H9 (cell line): ENCODE measurements around the gene HMG20B. TPM values are rescaled to one million over a fixed set of nuclear protein-coding genes. Genes with fewer than 3 reads are reported as not detected.
"Not testable (repeated sequence)": the region's sequence is repeated elsewhere in the genome, so short reads cannot be mapped to it uniquely, and the experiment has no call there.

Experiments
- DNase-seq: peaks from one replicate; pipeline ENCODE4 v3.0.0-alpha.2; 2017
- H2AFZ ChIP-seq: one replicate; pipeline ENCODE4 v1.6.1; 2013; ENCODE audit warnings: mild to moderate bottlenecking, low read length, control low read depth, moderate library complexity
- H2AK5ac ChIP-seq: 2 replicates; pipeline ENCODE4 v1.6.1; 2013; ENCODE audit warnings: low read length, control low read depth, mixed read lengths; ENCODE audit not compliant: insufficient read length
- H2BK120ac ChIP-seq: one replicate; pipeline ENCODE4 v1.6.1; 2013; ENCODE audit warnings: low read depth, mild to moderate bottlenecking, low read length, control low read depth, inconsistent platforms; ENCODE audit not compliant: poor library complexity, severe bottlenecking
- H2BK12ac ChIP-seq: 2 replicates; pipeline ENCODE4 v1.6.1; 2013; ENCODE audit warnings: low read length, control low read depth, mixed read lengths, low read depth; ENCODE audit not compliant: insufficient read length
- H2BK15ac ChIP-seq: 2 replicates; pipeline ENCODE4 v1.6.1; 2013; ENCODE audit warnings: low read depth, low read length, control low read depth
- H2BK20ac ChIP-seq: one replicate; pipeline ENCODE4 v1.6.1; 2013; ENCODE audit warnings: low read depth, mild to moderate bottlenecking, low read length, control low read depth, inconsistent platforms; ENCODE audit not compliant: poor library complexity, severe bottlenecking
- H2BK5ac ChIP-seq: 2 replicates; pipeline ENCODE4 v1.6.1; 2013; ENCODE audit warnings: low read length, control low read depth, mixed read lengths; ENCODE audit not compliant: insufficient read length
- H3K14ac ChIP-seq: 2 replicates; pipeline ENCODE4 v1.6.1; 2013; ENCODE audit warnings: low read length, control low read depth; ENCODE audit not compliant: insufficient read depth
- H3K18ac ChIP-seq: 2 replicates; pipeline ENCODE4 v1.6.1; 2013; ENCODE audit warnings: low read depth, mild to moderate bottlenecking, mixed read lengths, low read length, control low read depth; ENCODE audit not compliant: insufficient read length
- H3K23ac ChIP-seq: 2 replicates; pipeline ENCODE4 v1.6.1; 2013; ENCODE audit warnings: low read length, control low read depth, mixed read lengths, low read depth; ENCODE audit not compliant: insufficient read length
- H3K23me2 ChIP-seq: 2 replicates; pipeline ENCODE4 v1.6.1; 2013; ENCODE audit warnings: low read depth, mild to moderate bottlenecking, mixed read lengths, low read length, control low read depth; ENCODE audit not compliant: insufficient read length, poor library complexity, severe bottlenecking
- H3K27ac ChIP-seq: 2 replicates; pipeline ENCODE4 v1.5.1; 2013; ENCODE audit warnings: low read length, control low read depth, mixed read lengths, low read depth; ENCODE audit not compliant: insufficient read length
- H3K27me3 ChIP-seq: 2 replicates; pipeline ENCODE4 v1.6.1; 2013; ENCODE audit warnings: low read length, control low read depth, inconsistent platforms; ENCODE audit not compliant: insufficient read depth
- H3K4ac ChIP-seq: 2 replicates; pipeline ENCODE4 v1.6.1; 2013; ENCODE audit warnings: low read depth, mild to moderate bottlenecking, control low read depth, inconsistent platforms, low read length, moderate library complexity
- H3K4me1 ChIP-seq: 2 replicates; pipeline ENCODE4 v1.6.1; 2013; ENCODE audit warnings: low read length, control low read depth, inconsistent platforms; ENCODE audit not compliant: insufficient read depth
- H3K4me2 ChIP-seq: 2 replicates; pipeline ENCODE4 v1.6.1; 2013; ENCODE audit warnings: low read length, control low read depth, mixed read lengths; ENCODE audit not compliant: insufficient read length, insufficient read depth
- H3K56ac ChIP-seq: 2 replicates; pipeline ENCODE4 v1.6.1; 2013; ENCODE audit warnings: low read depth, mild to moderate bottlenecking, mixed read lengths, low read length, control low read depth; ENCODE audit not compliant: insufficient read length
- H3K79me1 ChIP-seq: 2 replicates; pipeline ENCODE4 v1.6.1; 2013; ENCODE audit warnings: low read depth, mild to moderate bottlenecking, moderate library complexity, low read length, control low read depth, inconsistent platforms; ENCODE audit not compliant: insufficient read depth, poor library complexity, severe bottlenecking
- H3K79me2 ChIP-seq: 2 replicates; pipeline ENCODE4 v1.6.1; 2013; ENCODE audit warnings: low read length, control low read depth, inconsistent platforms; ENCODE audit not compliant: insufficient read depth
- H3K9ac ChIP-seq: 2 replicates; pipeline ENCODE4 v1.6.1; 2013; ENCODE audit warnings: low read length, control low read depth, mixed read lengths; ENCODE audit not compliant: insufficient read length; ENCODE audit errors: extremely low read depth
- H3K9me3 ChIP-seq: one replicate; pipeline ENCODE4 v1.6.1; 2013; ENCODE audit warnings: low read depth, low read length, inconsistent platforms; ENCODE audit not compliant: control insufficient read depth
- H3T11ph ChIP-seq: one replicate; pipeline ENCODE4 v1.6.1; 2013; ENCODE audit warnings: mild to moderate bottlenecking, low read length, control low read depth, inconsistent platforms
- H4K20me1 ChIP-seq: one replicate; pipeline ENCODE4 v1.6.1; 2013; ENCODE audit not compliant: control insufficient read depth, insufficient read length, insufficient read depth
- H4K5ac ChIP-seq: 2 replicates; pipeline ENCODE4 v1.6.1; 2013; ENCODE audit warnings: low read depth, mild to moderate bottlenecking, mixed read lengths, low read length, control low read depth; ENCODE audit not compliant: insufficient read length
- H4K8ac ChIP-seq: replicated peaks from 2 replicates; pipeline ENCODE4 v1.6.1; 2013; ENCODE audit warnings: low read length, control low read depth, mixed read lengths, low read depth; ENCODE audit not compliant: insufficient read length
- H4K91ac ChIP-seq: 2 replicates; pipeline ENCODE4 v1.6.1; 2013; ENCODE audit warnings: low read depth, mild to moderate bottlenecking, moderate library complexity, mixed read lengths, low read length, control low read depth; ENCODE audit not compliant: insufficient read length
- H3K27ac Mint-ChIP-seq, 3 experiments: 2 replicates in 2 of 3; 3 replicates in 1 of 3; pipeline ENCODE4 v1.8.0; 2020 to 2021; ENCODE audit warnings: mixed read lengths in 3 of 3, mild to moderate bottlenecking in 1 of 3, moderate library complexity in 1 of 3
- H3K27me3 Mint-ChIP-seq: 2 replicates; pipeline ENCODE4 v1.8.0; 2021; ENCODE audit warnings: low read depth, mild to moderate bottlenecking, moderate library complexity, mixed read lengths
- H3K36me3 Mint-ChIP-seq, 3 experiments: 2 replicates in 2 of 3; 3 replicates in 1 of 3; pipeline ENCODE4 v1.8.0; 2020 to 2021; ENCODE audit warnings: low read depth in 3 of 3, mixed read lengths in 3 of 3; ENCODE audit not compliant: insufficient read depth in 1 of 3
- H3K4me1 Mint-ChIP-seq, 2 experiments: 2 replicates each; pipeline ENCODE4 v1.8.0; 2020; ENCODE audit warnings: mixed read lengths in 2 of 2
- H3K4me3 Mint-ChIP-seq, 2 experiments: 2 replicates in 1 of 2; 3 replicates in 1 of 2; pipeline ENCODE4 v1.8.0; 2020 to 2021; ENCODE audit warnings: mild to moderate bottlenecking in 2 of 2, mixed read lengths in 2 of 2, moderate library complexity in 1 of 2
- H3K9me3 Mint-ChIP-seq, 2 experiments: 2 replicates in 1 of 2; 3 replicates in 1 of 2; pipeline ENCODE4 v1.8.0; 2020; ENCODE audit warnings: mild to moderate bottlenecking in 2 of 2, mixed read lengths in 2 of 2, moderate library complexity in 1 of 2
- whole genome bisulfite sequencing: extraction: QIAGEN DNeasy Blood & Tissue Kit; methylation state at CpG from one replicate; pipeline ENCODE4 v1.1.7; 2013; ENCODE audit warnings: missing lambda C conversion rate, low lambda C conversion rate, mixed read lengths; ENCODE audit not compliant: insufficient read length; ENCODE audit errors: extremely low coverage; 5-methylcytosine and 5-hydroxymethylcytosine counted together
- total RNA-seq: library from RNA; stranded (reverse); gene quantifications from 2 replicates; pipeline ENCODE4 v1.2.1, GENCODE V29; 2021
- TF ChIP-seq, protein P1 (sequence below): fragments of 200-600 bp; sonication (generic); conservative IDR thresholded peaks from 3 replicates; pipeline ENCODE4 v1.8.0; 2021; ENCODE audit warnings: antibody characterized with exemption, mild to moderate bottlenecking

Gene HMG20B
- total RNA-seq, 1 experiment from 2014 or later, result 58.1 TPM

DNA sequence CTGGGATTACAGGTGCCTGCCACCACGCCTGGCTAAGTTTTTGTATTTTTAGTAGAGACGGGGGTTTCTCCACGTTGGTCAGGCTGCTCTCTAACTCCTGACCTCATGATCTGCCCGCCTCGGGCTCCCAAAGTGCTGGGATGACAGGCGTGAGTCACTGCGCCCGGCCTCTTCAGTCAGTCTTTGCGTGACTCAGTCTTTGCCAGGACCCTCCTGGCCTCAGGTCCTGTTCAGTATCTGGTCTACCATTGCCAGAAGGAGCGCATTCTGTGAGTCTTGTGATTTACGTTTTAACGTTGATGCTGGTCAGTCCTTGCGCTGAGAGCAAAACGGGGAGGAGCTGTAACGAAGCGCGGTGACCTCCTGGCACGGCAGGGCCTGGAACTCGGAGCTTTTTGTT, 7.6 kb upstream of the HMG20B start:
- Mint-ChIP-seq H3K27ac (no peak overlapping the region; a peak in 1 of 7 replicates), H3K27me3 (peaks cover 33% of the 10 kb centered on the region), H3K4me3 (no peak overlapping the region), H3K36me3 (no peaks in the 10 kb centered on the region), H3K4me1 (no peaks in the 10 kb centered on the region), H3K9me3 (no peaks in the 10 kb centered on the region)
- no peak overlapping the region for H3K14ac ChIP-seq
- no peaks in the 10 kb centered on the region for H3K79me1 ChIP-seq
- no peak overlapping the region for H3K9ac ChIP-seq
- H3K27me3 ChIP-seq, result no peaks in the 10 kb centered on the region
- no peak overlapping the region for H3K18ac ChIP-seq
- no peaks in the 10 kb centered on the region for H3K4me1 ChIP-seq
- H4K91ac ChIP-seq, result no peak overlapping the region
- no peak overlapping the region for H2BK120ac ChIP-seq
- no peak for DNase-seq
- H4K8ac ChIP-seq, result no peak overlapping the region
- no peak overlapping the region for H3T11ph ChIP-seq
- H3K4ac ChIP-seq, result no peak overlapping the region
- no peak overlapping the region for H2BK20ac ChIP-seq
- TF ChIP-seq, protein P1, sequence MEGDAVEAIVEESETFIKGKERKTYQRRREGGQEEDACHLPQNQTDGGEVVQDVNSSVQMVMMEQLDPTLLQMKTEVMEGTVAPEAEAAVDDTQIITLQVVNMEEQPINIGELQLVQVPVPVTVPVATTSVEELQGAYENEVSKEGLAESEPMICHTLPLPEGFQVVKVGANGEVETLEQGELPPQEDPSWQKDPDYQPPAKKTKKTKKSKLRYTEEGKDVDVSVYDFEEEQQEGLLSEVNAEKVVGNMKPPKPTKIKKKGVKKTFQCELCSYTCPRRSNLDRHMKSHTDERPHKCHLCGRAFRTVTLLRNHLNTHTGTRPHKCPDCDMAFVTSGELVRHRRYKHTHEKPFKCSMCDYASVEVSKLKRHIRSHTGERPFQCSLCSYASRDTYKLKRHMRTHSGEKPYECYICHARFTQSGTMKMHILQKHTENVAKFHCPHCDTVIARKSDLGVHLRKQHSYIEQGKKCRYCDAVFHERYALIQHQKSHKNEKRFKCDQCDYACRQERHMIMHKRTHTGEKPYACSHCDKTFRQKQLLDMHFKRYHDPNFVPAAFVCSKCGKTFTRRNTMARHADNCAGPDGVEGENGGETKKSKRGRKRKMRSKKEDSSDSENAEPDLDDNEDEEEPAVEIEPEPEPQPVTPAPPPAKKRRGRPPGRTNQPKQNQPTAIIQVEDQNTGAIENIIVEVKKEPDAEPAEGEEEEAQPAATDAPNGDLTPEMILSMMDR, result no peak
- no peak overlapping the region for H2BK12ac ChIP-seq
- no peaks in the 10 kb centered on the region for H3K79me2 ChIP-seq
- no peak overlapping the region for H3K27ac ChIP-seq
- H2BK5ac ChIP-seq, result no peak overlapping the region
- H4K5ac ChIP-seq, result no peak overlapping the region
- no peak overlapping the region for H2AK5ac ChIP-seq
- no peak overlapping the region for H3K4me2 ChIP-seq
- no peaks in the 10 kb centered on the region for H4K20me1 ChIP-seq
- WGBS, result no CpG with 5 or more reads among the region's 19 CpGs
- no peak overlapping the region for H3K23ac ChIP-seq
- no peak overlapping the region for H2BK15ac ChIP-seq
- no peak overlapping the region for H2AFZ ChIP-seq
- H3K23me2 ChIP-seq, result no peaks in the 10 kb centered on the region
- H3K9me3 ChIP-seq, result no peaks in the 10 kb centered on the region
- no peak overlapping the region for H3K56ac ChIP-seq

DNA sequence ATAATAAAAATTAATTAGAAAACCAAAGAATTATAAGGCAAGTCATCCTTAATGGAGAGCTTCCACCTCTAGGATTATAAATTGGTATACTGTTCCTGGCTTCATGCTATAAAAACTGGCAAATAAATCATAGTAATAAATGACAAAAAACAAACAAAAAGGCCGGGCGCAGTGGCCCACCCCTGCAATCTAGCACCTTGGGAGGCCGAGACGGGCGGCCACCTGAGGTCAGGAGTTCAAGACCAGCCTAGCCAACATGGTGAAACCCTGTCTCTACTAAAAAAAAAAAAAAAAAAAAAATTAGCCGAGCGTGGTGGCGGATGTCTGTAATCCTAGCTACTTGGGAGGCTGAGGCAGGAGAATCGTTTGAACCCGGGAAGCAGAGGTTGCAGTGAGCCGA, 2.7 kb upstream of the HMG20B start:
- not testable (repeated sequence) for H2AFZ ChIP-seq, H4K8ac ChIP-seq, H3K4me3 Mint-ChIP-seq, H2BK120ac ChIP-seq, H2AK5ac ChIP-seq, H2BK12ac ChIP-seq, H3K27me3 ChIP-seq, DNase-seq, H2BK20ac ChIP-seq, H3K9ac ChIP-seq, H3K23me2 ChIP-seq, H4K91ac ChIP-seq, H3K27ac Mint-ChIP-seq, H3K18ac ChIP-seq, H3K4me1 Mint-ChIP-seq, H3K9me3 Mint-ChIP-seq, H4K5ac ChIP-seq, H3K27ac ChIP-seq, H3T11ph ChIP-seq, H3K4me1 ChIP-seq, H3K79me2 ChIP-seq, H2BK15ac ChIP-seq, H3K4ac ChIP-seq, H3K36me3 Mint-ChIP-seq, H3K79me1 ChIP-seq, H3K4me2 ChIP-seq, H4K20me1 ChIP-seq, H2BK5ac ChIP-seq, H3K9me3 ChIP-seq, H3K27me3 Mint-ChIP-seq, H3K14ac ChIP-seq, H3K56ac ChIP-seq, H3K23ac ChIP-seq
- WGBS, result no CpG with 5 or more reads among the region's 11 CpGs
